ENCODE results near the gene MALRD1.

The MALRD1 gene

DNA sequence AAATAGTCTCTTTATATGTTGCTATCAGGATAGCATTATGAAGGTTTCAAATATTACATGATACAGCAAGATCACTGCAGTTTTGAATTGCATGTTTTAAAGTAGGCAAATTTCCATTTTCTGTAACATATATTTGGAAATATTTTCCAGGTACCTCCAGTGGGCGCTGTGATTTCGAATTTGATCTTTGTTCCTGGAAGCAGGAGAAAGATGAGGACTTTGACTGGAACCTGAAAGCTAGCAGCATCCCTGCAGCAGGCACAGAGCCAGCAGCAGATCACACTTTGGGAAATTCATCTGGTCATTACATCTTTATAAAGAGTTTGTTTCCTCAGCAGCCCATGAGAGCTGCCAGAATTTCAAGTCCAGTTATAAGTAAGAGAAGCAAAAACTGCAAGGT, 299.0 kb downstream of the MALRD1 start:
- no peak for DNase-seq

DNA sequence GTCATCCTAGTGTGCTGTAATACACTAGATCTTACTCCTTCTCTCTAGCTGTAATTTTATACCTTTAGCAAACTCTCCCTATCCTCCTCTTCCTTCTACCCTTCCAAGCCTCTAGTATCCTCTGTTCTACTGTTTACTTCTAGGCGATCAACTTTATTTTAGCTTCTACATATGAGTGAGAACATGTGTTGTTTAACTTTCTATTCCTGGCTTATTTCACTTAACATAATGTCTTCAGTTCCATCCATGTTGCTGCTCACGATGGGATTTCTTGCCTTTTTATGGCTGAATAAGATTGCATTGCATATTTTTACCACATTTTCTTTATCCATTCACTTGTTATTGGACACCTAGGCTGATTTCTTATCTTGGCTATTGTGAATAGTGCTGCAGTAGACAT, 318.6 kb downstream of the MALRD1 start:
- DNase-seq = no peak

DNA sequence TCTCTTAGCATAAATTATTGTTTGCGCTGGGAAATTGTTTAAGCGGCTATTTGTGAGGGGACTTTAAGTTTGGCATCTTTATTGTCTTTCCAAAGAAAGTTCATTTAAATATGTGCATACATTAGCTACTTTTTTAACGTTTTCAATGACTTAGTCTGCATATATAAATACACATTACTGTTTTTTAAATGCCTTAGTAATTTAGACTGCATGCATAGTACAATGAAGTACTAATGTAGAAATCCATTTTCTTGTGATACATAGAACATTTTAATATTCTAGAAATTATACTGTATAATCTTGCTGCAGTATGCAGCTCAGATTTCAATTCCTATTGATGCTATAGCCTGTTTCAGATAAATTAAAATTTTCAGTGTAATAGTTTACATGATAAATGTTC, 325.4 kb downstream of the MALRD1 start:
- DNase-seq = no peak

DNA sequence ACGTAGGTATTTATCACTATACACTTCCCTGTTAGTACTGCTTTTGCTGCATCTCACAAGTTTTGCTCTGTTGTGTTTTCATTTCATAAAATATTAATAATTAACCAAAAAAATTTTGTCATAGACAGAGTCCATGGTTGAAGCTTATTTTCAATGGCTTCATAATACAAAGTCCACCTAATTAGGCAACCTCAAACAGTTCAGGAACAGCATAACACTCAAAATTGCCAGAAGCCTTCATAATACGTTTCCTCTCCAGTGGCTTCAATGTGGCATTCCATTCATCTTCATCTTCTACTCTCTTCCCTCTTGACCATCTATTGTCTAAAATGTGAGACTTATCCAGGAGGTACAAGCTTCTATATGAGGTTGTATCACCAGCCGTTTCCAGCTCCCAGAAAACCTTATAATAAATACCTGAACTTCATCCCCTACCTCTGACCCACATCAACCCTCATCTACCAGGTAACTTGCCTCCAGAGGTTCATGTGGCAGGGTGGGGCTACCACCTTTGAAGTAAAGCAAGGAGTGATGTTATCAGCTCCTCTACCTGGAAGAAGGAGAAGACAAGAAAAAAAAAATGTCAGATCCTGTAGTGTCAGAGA, 337.3 kb downstream of the MALRD1 start:
- no peak for DNase-seq

DNA sequence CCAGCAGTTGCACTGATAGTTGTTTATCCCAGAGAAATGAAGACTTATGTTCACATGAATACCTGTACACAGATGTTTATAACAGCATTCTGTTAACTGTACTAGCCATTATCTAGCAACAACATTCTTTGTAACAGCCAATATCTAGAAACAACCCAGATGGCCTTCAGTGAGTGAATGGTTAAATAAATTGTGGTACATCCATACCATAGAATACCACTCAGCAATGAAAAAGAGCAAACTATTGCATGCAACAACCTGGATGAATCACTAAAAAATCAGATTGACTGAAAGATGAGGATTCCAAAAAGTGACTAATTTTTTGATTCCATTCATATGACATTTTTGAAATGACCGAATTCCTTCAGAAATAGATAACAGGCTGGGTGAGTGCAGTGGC, 360.3 kb downstream of the MALRD1 start:
- DNase-seq = no peak

DNA sequence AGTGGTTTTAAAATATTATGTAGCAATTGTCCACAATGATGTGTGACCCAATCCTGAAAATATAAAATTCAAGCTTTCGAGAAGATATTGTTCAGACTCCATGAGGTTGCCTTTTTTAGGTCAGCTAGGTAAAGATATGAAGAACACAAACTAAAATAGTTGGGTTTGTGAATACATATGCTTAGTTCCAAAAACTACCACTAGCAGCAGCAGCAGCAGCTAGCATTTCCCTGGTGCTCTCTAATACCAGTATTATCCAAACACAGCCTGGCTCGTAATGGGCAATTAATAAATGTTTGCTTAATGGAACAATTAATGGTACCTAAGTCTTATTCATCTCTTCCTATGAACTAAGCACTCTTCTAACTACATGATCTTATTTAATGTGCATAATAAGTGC, 362.5 kb downstream of the MALRD1 start:
- no peak for DNase-seq

DNA sequence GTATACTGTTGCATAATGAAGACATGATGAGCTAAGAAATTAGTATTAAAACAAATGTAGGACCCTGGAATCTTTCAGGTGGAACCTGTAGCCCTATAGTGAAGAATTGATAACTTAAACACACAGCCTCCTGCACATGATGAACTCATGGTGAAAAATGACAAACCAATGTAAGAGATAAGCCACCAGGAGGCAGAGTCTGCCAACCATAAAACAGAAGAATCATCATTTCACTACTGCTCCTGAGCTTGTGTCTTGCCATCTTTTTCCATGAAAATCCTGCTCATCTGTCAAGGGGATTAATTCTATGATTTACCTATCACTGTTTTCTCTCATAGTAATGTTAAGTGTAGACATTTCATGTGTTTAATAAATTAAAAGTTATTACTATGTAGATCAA, 363.9 kb downstream of the MALRD1 start:
- peak in 3 of 56 donors; percentile 1 to 35 (median 3) for DNase-seq

DNA sequence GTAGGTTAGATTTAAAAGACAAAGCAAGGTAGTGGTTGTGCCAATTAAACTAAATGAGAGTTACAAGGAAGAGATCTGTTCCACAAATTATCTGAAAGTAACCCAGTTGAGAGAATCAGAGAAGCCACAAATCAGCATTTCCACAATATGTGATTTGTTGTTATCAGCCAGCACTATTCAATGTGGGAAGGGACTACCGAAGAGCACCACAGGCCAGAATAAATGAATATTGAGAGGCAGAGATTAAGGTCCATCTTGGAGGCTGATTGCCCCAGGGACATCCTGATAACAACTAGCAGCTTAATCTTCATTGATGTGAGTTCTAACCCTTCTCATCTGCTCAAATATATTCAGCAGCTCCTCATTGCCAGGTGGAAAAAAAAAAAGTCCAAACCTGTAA, 367.6 kb downstream of the MALRD1 start:
- no peak for DNase-seq

DNA sequence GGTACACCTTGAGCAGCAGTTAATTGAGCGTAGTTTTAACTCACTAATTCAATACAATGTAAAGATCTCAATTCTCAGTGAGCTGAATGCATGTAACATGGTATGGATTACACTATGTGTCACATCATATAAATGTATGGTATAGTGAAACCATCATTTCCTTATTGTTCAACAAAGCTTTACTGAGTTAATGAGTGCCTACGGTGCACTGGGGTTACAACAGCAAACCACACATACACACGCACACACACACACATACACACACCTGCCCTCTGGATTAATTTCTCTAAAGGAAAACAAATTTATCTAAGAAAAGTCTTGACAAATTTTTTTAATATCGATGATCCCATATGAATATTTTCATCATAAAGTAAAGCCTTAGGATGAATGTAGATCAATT, 369.1 kb downstream of the MALRD1 start:
- no peak for DNase-seq

DNA sequence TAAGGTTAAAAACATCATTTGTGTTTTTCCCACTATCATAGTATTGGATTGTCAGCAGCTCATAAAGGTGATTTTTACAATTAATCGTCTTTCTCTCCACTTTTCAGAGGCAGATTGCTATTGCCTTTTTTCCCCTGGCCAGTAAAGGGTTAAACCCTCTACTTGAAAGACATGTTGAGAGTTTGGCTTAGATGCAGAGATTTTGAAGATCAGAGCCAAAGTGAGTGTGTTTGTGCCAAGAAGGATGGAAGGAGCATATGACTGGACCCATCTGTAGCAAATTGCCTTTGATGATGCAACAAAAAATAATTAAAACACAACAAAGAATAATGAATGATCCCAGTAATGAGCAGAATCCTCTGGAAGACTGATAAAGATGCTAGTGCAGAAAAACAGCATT, 373.1 kb downstream of the MALRD1 start:
- DNase-seq = no peak

DNA sequence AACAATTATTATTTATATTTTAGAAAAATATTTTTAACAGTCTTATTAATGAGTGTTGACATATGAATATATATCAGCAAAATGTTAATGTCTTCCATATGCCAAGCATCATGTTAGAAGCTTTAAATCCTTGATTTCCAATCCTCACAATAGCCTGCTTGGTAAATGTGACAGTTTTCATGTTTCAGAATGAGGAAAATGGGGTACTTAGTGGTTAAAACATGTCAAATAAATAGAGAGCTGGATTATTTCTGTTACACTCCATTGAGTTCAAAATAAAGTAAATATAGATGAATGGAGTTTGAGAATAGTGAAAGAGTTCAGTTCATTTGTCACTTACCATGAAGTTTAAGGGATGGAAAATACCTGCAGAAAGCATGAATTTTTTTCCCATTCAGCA, 377.4 kb downstream of the MALRD1 start:
- no peak for DNase-seq

DNA sequence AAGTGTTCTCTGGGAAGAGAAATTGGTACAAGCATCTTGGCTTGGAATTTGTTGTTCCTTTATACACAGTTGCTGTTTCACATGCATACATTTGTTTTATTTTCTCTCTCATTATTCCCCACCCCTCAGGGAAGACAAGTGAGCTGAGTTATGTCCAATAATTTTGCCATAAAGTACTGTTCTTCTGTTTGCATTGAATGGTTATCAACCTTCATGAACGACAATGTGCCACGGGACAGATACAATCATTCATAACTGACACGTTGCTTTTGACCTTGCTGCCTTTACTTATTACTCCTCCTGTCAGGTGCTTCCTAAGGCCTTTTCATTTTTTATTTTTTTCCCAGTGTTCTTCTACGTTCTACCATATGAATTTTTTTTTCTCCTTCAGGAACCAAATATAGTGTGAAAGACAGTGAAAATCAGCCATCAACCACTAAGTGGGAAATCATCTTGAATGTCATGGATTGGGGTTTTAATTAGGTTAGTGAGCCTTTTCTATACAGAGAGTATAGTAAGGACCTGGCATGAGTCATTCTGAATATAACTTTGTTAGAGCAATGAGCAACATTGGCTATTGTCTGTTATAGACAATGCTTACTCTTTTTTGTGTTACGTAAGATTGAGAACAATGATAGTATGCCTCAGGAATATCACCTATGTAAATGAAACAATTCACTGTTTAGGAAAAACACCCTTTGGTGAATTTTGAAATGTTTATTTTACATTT, 383.2 kb downstream of the MALRD1 start:
- DNase-seq = no peak

DNA sequence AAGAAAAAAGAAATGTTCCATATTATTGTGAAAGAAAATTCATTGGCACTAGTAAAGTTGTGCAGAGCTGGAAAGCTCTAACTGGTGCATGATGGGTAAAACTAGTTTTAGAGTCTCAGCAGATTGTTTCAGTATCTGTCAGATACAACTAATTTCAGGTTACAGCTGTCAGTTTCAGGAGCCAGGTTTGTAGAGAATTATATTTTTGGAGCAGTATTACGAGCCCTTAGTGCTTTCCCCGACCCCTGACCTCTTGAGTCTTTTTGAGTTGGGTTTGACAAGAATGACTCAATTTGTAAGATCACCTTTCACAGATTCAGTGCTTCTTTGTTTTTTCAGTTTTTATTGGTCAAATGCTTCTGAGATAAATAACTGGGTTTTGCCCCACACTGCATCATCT, 401.3 kb downstream of the MALRD1 start:
- DNase-seq = no peak

DNA sequence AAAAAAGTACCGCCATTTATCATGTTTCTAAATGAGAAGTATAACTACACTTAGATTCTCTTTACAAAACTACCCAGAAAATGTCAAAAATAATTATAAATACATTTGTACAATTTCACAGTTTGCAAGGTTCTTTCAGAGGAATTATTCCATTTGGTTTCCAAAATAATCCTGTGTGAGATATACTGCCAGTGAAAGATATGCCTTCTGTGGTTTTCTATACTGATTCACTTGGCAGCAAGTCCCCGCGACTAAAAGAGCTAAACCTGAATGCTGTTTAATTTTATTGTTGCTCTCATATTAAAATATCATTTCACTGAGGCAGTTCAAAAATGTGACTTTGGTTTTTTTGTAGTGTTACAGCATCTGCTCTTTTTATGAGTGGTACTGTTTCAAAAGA, 402.8 kb downstream of the MALRD1 start:
- no peak for DNase-seq

DNA sequence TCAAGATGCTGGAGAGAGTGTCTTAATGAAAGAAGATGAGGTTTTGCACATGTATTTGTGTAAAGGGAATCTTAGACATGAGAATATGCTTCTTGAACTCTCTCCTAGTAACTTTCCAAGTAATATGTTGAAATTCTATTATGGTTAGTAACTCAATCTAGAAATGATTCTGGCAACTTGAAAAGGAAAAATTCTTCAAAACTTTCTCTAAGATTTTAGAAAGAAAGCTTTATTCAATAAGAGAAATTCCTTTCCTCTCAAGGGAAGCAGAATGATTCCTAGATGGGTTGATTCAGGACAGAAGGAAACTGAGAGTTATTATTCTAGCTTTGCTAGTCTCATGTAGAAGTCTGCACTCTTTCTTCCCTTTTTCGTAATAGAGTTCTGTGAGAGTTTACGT, 403.3 kb downstream of the MALRD1 start:
- DNase-seq = no peak

DNA sequence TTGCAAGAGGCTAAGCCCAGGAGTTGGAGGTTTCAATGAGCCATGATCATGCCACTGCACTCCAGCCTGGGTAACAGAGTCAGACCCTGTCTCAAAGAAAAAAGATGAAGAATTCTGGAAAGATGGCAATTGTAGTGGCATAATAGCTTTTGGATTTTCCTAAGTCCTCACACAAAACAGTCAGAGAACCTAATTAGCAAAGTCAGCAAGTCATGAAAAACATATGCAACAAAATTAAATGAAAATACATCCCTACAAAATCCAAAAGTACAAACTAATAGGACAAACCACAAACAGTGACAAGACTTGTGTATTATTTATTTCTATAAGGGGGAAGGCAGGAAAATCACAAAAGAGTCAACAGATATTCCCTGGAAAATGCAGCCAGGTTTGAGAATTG, 405.4 kb downstream of the MALRD1 start:
- DNase-seq = no peak

DNA sequence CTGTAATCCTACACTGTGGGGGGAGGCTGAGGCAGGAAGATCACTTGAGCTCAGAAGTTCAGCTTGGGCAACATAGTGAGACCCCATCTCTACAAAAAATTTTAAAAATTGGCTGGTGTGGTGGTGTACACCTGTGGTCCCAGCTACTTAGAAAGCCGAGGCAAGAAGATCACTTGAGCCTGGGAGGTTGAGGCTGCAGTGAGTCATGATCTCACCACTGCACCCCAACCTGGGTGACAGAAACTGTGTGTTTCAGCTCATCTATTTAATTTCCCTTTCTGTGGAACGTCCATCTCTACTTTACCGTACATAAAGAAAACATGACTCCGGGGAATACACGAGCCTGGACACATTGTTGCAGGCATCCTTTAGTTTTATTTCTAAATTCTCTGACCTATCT, 413.0 kb downstream of the MALRD1 start:
- no peak for DNase-seq

DNA sequence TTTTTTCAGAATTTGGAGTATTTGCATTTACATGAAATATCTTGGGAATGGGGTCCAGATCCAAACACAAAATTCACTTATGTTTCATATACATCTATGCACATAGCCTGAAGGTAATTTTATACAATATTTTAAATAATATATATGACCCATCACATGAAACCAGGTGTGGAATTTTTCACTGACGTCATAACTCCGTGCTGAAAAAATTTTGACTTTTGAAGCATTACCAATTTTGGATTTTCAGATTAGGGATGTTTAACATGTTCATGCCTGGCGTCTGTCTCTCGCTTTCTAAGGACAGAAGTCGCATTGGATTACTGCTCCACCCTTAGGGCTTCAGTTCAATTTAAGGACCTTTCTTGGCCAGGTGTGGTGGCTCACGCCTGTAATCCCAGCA, 418.1 kb downstream of the MALRD1 start:
- no peak for DNase-seq

DNA sequence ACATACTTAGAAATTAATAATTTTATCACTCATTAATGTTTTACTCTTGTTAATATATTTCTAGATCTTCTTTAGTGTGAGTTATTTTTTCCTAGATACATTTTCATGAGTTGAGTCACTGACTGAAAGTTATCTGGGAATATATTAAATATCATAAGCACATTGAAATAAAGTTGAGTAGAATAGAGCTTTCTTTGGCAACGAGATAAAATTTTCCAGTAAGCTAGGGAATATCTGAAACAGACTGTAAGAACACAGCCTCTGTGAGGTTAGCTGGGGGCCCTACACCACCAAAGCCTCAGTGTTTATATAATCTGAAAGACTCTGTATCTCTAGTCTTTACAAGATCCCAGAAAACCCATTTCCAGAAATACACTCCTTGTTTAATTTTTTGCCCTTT, 419.8 kb downstream of the MALRD1 start:
- no peak for DNase-seq

DNA sequence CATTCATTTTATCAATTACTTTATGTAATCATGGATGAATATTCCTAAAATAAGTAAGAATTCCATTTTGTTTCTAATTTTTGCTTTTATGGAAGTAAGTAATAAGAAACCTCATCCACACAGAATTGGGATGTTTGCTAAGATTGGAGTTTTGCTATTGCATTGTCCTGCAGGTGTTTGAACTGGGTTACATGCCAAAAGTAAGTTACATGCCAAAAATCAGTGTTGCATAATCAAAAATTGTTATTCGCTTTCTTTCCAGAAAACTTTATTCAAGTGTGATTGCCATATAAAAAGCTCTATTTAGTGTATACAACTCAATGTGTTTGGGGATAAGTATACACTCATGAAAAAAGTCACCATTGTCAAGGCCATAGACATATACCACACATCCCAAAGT, 420.9 kb downstream of the MALRD1 start:
- DNase-seq = no peak

DNA sequence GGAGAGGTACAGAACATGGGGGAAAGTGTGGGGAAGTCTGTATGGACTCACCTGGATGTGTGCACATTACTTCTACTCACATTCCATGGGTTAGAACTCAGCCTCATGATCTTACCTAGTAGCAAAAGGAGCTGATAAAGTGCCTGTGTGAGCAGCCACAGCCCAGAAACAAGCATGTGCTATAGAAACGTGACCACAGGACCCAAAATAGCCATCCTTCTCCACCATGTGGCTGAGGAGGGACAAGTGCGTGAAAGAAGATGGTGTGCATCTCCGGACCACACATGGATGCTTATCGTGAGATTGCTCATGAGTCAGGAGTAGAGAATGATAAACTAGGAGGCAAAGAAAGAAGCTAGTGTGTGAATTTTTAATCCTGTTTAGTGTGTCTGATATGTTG, 431.3 kb downstream of the MALRD1 start:
- no peak for DNase-seq

DNA sequence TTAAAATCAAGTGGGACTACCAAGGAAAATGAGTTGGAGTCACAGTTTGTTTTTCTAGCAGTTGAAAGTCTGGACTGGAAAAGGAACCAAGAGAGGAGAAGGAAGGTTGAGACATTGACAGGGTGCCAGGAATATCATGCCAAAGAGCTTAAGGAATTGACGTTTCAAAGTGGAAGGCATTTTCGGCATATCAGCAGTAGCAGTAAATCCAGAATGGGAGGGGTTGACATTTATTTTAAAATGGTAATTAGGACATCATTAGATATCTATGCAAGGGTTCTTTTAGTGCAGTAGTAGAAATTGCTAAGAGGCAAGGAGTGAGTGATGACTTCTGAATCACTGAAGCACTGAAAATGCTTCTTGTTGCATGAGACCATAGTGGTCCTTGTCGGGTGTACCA, 431.8 kb downstream of the MALRD1 start:
- DNase-seq = no peak

DNA sequence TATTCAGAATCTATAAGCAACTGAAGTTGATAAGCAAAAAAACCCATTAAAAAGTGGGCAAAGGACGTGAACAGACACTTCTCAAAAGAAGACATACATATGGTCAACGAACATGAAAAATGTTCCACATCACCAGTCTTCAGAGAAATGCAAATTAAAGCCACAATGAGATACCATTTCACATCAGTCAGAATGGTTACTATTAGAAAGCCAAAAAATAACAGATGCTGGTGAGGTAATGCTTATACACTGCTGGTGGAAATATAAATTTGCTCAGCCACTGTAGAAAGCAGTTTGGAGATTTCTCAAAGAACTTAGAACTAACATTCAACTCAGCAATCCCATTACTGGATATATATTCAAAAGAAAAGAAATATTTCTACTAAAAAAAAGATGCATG, 434.8 kb downstream of the MALRD1 start:
- DNase-seq = no peak

All from nucleus accumbens (tissue), 56 donors.